RKO (cell line): ENCODE data around the gene DGUOK.
A peak's percentile ranks its signal among the peaks of the same experiment; 100 is the strongest.

Experiments
- DNase-seq: peaks from one replicate; pipeline ENCODE4 v3.0.0-alpha.2; 2016; ENCODE audit warnings: low spot score

Gene DGUOK

DNA sequence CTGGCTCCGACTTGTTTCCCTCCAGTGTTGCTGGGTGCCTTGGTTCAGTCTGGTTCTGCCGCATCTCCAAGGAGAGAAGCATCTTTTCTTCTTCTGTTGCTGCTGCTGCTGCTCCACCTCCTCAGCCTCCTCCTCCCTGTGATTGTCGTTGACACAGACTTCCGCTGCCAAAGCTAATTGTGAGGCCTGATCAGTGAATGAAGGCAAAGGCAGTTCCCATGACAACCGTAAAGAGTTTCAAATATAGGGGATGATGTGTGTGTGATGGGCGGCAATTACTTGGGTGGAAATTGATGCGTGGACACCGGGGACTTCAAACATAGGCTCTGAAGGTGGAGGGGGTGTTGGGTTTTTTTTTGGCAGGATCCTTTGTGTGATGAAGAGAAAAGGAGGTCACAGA is 71.8 kb downstream of the DGUOK start:
- no peak for DNase-seq

- DNase-seq, result no peak
These were observed 72.3 kb downstream of the DGUOK start for GRCh38 chr2:73998933-73999332.

- DNase-seq, result no peak
These were observed 73.4 kb downstream of the DGUOK start for GRCh38 chr2:73999881-74000597.

GRCh38 chr2:74000666-74001065 is 74.0 kb downstream of the DGUOK start:
- no peak for DNase-seq

GRCh38 chr2:74001121-74001520 is 74.4 kb downstream of the DGUOK start:
- peak; percentile 49 for DNase-seq

DNA sequence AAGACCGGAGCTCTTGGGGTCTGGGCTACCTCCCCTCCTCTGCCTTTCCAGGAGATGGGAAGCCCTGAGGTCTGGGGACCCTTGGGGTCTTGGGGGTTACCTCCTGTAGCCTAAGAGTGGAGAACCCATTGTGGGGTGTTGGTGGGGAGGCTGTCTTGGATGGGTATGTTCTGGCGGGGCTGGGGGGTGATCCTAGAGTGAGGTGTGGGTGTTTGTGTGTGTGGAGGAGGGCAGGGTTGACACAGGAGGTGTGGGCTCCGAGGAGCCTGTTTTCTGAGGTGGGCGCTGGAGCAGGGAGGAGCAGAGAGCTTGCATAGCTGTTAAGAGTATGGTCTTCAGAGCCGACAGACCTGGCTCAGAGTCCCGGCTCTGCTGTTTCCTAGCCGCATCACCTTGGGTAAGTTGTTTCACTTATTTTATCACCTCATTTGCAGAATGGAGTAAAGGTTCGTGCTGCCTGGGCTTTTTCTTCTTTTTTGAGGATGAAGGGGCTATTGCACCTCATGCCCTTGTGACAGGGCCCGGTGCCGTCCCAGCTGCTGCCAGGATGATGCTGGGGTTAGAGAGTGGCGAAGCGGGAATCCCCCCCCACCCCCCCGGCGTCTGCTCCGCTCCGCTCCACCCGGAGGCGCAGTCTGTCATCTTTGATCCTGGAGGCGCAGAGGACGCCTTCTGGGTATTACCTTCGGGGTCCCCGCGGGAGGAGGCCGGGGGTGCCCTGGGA is 75.3 kb downstream of the DGUOK start:
- no peak for DNase-seq

GRCh38 chr2:74002505-74003421 is 76.1 kb downstream of the DGUOK start:
- DNase-seq, result peak; percentile 82

GRCh38 chr2:74003494-74004211 is 77.0 kb downstream of the DGUOK start:
- peak; percentile 21 for DNase-seq

- DNase-seq, result no peak
These were observed 77.8 kb downstream of the DGUOK start for GRCh38 chr2:74004212-74005182.

- DNase-seq, result no peak
These were observed 79.1 kb downstream of the DGUOK start for GRCh38 chr2:74005786-74006185.

DNA sequence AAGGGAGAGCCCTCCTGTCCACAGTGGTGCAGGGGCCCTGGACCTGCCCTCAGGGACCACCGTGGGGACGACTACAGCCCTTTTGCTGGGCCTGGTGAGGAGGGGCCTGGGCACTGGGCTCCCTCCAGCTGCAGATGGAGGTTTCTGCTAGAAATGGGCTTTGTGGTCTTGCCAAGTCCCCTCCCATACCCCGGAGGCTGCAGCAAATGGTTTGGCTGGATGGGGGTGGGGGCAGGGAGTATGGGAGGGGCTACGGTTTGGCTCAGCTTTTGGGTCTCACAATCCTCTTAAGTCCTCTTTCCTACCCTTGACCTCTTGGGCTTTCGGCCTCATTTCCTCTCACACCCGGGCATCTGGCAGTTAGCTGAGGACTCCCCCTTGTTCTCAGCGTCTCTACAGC is 79.8 kb downstream of the DGUOK start:
- no peak for DNase-seq

- no peak for DNase-seq
These were observed 80.4 kb downstream of the DGUOK start for GRCh38 chr2:74007121-74007520.

GRCh38 chr2:74007711-74008110 is 81.0 kb downstream of the DGUOK start:
- no peak for DNase-seq
